NCI-H510A (cell line): ENCODE data around the gene PTCD2.
"Not testable (repeated sequence)": the region's sequence is repeated elsewhere in the genome, so short reads cannot be mapped to it uniquely, and the experiment has no call there.

Source experiments
- DNase-seq: peaks from one replicate; lab custom pipeline; 2025; lab: John Stamatoyannopoulos, UW

The PTCD2 gene

DNA sequence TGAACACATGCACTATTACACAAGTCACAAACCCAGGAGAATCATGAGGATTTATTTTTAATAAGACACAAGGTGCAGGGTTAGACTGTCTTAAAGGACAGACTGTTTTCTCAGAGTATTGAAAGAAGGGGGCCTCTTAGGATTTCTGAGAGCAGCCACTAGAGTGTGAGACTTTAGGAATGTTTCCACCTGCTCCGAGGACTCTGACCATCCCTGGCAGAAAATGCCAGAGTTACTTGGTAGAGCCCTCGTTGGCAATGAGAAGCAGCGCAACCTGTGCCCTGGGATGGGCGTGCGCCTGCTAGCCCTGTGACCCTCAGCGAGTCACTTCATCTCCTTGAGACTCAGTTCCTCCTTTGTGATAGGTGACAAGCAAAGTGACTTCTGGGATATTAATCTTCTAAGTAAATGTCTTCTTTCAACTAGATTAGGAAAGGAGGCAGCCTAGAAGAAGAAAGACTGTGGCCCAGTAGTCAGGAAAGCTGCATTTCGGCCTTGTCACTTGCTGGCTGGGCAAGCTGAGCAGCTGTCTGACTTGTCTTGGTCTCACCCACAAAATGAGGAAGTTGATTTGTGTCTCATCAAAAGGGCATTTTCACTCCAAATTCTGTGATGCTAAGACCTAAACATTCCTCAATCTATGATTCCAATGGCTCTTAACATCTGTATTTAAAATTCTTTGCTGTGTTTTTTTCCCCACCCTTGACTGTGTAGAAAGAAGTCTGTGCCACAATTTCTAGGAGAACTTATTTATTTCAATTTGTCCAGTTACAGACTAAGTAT is 60.5 kb downstream of the PTCD2 start:
- DNase-seq: no peak

DNA sequence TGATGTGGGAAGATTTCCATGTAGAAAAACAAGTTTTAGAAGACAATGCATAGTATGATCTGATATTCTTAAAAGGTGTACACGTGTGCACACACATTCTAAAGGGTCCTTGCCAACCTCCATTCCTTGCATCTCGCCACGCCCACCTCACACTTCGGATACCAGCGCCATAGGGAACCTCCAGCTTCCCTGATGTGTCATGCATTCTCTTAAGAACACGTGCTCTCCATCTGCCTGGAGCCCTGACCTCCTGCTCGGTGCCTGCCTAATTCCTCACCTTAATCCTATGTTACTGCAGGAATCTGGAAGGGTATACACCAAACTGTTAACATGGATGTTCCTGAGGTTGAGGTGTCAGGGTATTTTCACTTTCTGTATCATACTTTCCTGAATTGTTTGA is 63.1 kb downstream of the PTCD2 start:
- no peak for DNase-seq

DNA sequence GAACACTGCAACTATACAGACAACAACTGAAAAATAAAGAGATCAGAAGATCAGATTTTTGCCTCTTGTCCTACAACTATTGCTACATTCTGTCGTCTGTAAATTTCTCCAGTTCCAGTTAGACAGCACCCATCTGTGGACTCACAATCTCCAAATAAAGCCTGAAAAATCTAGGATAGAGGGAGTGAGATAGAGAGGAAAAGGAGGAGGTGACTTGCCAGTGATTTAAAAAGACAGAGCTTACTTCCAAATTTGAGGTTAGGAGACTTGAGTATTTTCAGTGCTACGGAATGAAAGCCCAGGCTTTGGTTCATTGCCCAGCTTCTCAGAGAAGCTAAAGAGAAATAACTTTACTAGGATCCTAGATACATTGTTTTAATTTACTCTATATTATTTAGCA is 63.6 kb downstream of the PTCD2 start:
- DNase-seq: no peak

DNA sequence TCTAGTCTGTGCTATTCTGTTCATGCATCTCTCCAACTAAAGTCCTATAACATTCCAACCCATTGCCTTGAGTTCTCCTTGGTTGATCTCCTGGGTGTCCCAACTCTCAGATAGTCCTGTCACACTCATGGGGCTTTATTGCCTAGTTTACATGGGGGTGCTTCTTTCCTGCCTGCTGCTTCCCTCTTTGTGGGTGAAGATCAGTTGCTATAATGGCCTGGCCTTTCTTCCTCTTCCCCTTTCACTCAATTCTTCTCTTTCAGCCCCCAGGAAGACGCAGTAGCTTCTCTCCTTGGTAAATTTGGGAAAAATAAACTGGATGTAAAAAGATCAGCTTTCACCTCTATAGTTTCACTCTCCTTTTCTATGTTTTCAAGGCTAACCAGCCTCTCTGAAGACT is 66.5 kb downstream of the PTCD2 start:
- DNase-seq: no peak

DNA sequence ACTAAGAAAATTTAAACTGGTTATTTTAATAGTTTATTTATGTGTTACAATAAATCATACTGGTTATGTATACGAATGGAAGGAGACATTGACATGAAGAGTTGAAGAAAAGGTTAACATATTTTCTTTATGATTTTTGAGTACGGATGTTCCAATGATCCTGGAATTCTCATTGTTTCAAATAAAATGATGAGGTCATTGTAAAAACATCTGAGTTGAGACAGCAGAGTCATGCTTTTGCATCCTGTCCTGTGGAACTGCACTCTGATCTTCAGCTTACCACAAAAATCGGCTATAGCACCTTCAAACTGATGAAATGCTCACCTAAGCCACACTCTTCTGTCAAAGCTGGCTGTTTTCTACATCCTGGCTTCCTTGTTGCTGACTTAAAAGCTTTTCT is 67.8 kb downstream of the PTCD2 start:
- DNase-seq: no peak

DNA sequence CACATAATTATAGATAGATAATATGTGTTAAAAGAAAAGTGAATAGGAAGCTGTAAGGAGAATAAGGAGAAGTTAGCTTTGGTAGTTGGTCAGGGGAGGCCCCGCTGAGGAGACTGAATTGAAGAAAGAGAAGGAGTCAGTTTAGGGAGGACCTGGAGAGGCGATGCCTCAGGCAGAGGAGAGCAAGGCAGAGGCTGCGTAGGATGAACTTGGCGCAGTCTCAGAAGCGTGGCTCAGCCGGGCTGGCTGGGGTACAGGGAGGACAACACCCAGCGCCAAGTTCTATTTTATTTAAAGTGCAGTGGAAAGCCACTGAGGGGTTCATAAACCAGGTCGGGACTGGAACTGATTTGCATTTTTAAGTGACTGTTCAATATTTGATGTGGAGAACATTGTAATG is 68.5 kb downstream of the PTCD2 start:
- no peak for DNase-seq

DNA sequence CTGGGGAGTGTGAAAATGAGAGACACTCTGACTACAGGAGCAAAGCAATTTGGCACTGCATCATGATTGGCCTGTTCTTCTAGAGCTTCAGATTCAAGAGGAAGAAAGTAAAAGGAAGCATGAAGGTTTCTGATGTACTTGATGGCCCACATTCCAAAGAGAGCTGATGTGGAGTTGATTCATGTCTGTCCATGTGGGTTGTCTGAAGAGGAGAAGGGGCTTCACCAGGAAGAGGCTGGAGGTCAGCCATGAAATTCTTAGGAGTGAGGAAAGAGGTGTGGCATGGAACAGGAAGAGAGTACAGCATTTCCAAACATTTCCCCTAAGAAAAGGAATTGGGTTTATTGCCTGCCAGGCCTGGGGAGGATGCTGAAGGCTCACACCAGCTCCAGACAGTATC is 70.7 kb downstream of the PTCD2 start:
- no peak for DNase-seq

DNA sequence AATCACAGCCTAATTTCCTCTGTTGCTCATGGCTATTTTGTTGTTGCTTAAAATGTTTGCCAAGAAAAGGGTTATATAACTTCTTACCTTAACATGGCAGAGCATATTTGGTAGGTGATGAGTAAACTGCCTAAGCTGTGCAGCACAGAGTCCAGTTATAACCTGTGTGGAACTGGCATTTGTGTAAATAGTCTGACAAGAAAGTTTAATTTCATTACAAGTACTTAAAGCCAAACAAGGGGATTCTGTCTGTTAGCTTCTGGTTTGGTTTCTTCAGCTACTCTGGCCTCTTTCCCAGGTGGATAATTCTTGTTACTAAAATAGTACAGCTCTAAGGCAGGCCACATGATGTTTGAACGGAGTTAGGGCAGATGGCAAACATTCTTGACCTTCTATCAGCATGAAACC is 72.2 kb downstream of the PTCD2 start:
- DNase-seq: no peak

DNA sequence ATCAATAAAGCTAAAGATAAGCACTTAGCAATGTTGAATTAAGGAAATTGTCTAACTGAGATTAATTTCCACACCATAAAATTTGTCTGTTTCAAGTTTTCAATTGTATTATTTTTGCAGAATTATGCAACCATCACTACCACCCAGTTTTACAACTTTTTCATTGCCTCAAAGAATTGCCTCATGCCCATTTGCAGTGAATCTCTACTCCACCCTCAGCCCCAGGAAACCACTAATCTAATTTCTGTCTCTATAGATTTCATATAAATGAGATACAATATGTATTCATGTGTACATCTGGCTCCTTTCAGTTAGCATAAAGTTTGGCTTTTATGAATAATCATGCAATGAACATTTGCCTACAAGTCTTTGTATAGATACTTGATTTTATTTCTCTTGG is 72.9 kb downstream of the PTCD2 start:
- DNase-seq: no peak

DNA sequence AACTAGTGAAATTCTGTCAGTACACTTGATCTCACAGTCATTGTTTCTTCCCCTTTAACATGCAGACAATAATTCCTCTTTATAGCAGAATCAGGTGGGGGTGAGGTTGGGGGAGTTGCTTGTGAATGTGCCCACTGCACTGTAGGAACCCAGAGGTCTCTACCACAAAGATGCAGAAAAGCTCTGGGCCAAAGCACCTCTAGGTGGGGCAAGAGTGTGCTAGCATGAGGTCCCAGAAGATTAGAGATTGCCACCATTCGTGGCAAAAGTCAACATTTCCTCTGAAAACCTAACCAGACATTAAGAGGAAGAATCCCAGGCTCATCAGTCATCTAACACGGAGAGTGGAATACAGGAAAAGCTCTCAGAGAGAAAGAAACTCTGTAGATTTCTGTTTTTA is 74.5 kb downstream of the PTCD2 start:
- no peak for DNase-seq

DNA sequence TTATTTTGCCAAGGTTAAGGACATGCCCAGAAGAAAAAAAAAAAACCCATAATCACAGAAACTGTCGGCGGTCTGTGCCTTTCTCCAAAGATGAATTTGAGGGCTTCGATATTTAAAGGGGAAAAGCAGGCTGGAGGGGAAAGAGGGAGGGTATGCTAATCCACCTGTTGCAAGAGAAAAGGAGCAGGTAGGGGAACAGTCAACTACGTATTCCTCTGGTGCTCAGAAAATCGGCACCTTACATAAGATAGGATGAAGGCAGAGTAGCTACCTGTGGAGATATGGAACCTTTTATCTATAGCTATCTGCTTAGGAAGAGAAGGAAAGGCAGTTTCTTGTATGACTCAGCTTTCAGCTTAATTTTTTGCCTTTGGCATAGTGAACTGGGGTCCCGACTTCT is 77.7 kb downstream of the PTCD2 start:
- no peak for DNase-seq

DNA sequence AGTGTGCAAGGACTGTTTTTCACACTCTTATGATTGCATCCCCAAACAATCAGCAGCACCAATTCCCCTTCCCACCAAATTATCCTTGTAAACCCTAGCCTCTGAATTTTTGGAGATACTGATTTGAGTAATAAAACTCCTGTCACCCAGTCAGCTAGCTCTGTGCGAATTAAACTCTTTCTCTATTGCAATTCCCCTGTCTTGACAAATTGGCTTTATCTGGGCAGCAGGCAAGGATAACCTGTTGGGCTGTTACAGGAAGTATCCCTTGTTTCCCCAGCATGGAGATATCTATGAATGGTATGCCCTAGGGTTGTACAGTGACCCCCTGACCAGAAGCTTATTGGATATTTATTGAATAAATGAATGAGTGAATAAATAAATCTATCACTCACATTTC is 80.8 kb downstream of the PTCD2 start:
- DNase-seq: no peak

DNA sequence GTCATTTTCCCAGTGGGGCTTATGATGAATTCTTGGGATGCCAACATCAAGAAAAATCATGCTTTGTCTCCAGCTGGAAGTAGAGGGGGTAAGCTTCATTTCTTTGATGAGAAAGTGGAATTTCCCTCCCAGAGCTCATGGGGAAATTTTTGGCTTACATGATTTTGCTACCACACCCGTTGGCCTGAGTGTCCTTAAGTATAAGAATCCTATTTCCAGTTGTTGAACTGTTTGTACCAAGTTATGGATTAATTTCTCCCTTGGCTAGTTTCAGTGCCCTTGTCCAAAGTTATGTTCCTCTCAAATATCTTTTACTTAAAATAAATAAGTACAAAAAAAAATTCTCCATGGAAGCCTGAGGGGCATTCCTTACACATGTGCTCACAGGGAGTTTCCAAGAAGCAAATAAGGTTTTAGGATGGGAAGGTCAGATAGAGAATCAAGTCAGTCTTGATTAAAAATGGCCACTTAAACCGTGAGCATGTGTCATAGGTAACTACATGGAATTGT is 82.3 kb downstream of the PTCD2 start:
- DNase-seq: no peak

DNA sequence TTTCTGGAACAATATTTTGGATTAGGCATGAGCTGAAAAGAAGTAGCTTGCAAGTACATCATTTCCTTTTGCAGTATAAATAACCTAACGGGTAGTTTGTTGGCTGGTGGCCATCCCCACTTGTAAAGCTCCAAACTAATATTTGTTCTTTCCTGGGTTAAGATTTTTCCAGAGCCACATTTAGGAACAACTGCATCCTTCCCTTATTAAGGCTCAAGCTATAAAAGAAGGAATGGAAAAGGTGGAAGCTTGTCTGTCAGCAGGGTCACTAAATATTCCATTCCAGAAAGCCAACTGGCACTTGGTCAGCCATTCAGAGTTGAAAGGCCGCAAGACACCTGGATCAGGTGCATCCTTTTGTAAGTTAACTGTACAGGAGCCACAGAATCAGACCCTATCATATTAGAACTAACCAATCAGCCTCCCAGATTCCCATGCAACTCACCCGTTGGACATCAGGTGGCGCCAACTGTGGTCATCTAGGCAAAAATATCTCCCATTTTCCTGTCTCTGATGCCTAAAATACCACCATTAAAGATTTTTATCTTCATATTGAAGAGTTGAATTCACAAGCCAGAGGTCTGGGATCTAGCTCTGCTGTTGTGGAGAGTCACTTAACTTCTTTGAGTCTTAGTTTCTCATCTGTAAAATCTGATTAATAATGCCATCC is 82.9 kb downstream of the PTCD2 start:
- DNase-seq: no peak

DNA sequence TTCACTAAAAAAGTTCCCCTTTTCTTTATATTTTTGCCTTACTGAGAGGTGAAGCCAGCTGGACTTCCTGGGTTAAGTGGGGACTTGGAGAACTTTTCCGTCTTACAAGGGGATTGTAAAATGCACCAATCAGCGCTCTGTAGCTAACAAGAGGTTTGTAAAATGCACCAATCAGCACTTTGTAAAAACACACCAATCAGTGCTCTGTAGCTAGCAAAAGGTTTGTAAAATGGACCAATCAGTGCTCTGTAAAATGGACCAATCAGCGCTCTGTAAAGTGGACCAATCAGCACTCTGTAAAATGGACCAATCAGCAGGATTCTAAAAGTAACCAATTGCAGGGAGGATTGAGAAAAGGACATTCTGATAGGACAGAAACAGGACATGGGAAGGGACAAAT is 84.6 kb downstream of the PTCD2 start:
- not testable (repeated sequence) for DNase-seq

DNA sequence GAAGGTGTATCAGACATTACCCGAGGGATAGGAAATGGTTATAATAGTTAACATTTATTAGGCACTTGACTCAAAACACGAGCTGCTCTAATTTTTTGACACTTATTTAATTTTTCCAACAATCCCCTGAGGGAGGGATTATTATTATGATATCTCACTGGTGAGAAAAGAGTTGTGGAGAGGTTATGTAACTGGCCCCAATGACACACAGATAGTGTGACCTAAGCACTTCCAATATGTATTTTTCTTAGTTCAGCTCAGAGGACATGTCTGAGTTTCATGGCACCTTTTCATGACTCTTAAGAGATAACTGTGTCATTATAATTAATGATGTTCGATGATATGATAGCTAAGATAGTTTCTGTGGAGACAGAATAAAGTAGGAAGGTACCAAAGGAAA is 86.9 kb downstream of the PTCD2 start:
- DNase-seq: no peak

DNA sequence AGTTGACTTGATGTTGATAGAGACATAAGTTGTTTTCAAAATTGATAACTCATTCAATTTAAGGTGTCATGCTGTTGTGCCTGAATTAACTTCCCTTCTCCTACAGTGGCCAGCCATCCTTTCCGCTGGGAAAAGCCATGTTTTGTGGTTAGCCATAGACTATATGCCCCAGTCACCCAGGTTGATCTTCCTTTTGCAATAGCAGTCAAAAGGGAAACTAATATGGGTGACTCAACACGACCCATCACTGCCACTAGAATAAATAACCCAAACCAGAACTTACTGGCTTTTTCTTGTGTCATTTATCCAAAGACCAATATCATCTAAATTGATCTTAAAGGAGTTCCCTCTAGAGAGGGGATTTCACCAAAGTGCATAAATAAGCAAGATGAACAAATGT is 87.4 kb downstream of the PTCD2 start:
- DNase-seq: no peak

DNA sequence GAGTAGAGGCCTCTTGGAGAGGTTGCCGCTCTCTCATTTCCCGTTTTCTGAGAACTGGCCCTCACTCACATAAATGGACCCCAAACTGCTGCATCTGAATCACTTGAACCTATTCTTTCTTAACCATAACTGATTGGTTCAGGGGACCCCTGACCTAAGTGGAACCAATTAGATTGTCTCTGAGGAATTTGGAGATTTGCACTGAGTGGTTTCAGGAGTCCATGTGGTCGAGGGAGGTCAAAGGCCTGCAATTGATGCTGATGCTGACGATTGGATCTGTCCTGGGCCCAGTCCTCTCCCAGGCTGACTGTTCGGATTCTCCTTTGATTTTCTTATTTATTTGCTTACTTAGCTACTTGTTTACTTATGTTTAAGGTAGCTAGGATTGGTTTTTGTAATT is 88.0 kb downstream of the PTCD2 start:
- no peak for DNase-seq

DNA sequence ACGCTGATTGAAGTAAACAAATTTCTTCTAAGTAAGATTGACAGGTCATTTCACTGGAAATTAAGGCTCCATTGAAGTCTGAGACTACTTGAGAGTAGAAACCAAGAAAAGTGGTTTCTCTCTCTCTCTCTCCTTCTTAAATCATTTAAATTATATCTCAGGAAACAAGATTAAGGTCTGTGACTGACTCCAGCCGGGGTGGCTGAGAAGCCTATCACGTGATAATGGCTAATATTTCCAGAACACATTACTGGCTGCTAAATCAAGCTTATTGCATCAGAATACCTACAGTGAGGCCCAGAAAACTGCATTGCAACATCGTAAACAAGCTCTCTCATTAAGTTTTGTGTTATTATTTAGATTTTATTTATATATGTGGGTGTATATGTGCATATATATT is 88.4 kb downstream of the PTCD2 start:
- no peak for DNase-seq

DNA sequence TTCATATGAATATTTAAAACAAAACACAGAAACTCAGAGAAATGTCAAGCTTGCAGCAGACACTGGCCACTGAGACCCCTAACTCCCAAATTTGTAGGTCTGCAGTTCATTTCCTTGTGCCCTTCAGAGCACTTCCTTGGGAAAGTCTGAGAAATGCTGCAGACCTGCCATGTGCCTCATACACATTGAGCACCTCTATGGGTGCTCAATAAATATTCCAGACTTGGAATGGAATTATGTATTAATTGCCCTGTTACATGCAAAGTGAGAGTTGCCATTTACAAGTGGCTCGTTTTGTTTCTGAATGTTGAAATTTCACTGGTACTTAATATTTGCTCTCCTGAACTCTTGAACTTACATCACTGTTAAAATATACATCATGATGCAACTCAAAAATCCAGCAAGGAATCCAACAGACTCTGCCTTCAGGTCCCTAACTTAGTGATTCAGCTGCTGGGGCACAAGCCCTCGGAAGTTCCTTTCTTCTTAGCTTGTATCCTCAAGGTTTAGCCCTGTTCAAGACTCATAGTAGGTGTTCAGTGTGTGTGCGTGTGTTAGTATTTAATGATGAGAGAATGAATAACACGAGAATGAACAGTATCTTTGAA is 90.6 kb downstream of the PTCD2 start:
- DNase-seq: no peak

DNA sequence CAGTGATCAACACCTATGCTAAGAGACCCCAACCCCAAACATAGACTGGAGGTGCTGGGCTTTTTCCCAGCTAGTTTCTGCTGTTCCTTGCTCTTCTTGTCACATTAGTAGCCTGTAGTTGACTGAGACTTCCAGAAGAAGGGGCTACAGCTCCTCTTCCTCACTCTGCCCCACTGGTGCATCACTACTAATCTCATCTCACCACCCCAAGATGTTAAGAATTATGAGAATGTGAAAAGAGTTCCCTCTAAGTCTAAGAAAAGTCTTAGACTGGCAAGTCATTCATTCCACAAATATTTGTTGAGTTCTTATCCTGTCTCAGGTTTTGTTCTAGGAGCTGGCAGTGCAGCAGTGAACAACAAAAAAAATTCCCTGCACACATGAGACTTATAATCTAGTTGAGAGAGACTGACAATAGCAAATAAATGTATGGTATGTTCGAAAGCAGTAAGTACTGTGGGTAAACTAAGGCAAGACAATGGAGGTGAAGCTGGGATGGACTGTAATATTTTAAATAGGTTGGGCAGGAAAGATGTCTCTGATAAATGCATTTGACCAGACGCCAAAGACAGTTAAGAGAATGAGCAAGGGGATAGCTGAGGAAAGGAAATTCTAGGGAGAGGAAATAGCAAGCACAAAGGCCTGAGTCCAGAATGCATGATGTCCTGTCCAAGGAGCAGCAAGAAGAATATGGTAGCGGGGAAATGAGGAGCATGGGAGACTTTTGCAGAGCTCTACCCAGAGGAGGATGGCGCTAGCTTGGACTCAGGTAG is 92.3 kb downstream of the PTCD2 start:
- no peak for DNase-seq

DNA sequence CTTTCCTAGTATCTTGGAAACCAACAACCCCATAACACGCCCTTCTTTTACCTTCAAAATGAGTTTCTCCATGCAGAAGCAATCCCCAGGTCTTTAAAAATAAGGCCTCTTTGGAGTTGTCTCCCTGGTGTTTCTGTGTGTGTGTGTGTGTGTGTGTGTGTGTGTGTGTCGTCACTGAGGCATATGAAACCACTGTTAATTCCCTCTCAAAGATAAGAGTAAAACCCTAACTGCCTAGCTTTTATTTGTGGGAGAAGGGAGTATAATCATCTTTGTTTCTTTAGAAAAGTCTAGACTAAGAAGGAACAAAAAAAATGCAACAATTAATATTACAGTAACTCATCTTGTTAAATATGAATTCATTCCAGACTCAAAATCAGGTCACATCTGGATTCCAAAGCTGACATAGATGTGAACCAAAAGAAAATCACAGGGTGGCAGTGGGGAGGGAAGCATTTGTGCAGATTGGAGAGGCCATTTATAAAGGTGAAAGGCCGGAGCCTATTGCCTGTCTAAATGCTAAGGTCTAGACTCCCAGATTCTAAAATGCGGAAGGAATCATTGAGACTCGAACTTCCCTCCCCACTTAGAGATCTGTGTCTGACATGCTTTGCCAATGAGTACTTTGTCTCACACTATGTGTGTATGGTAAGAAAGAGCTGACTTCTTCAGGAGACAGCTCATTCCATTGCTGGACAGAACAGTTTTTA is 95.6 kb downstream of the PTCD2 start:
- no peak for DNase-seq
